ENCODE results near the gene TRIM28.

Gene TRIM28

GRCh38 chr19:58547323-58548312, 3.8 kb downstream of the TRIM28 start:
- no peak overlapping the region for H3K4me3 ChIP-seq (ENCODE audit: low read depth, low read length)
- no peak for TF ChIP-seq CTCF (IDR thresholded peaks at IDR 0.05; ENCODE audit: low read depth, low read length, missing control alignments)
- DNase-seq (ENCODE audit: low read depth) = no peak

GRCh38 chr19:58548859-58549663, 5.2 kb downstream of the TRIM28 start:
- H3K4me3 ChIP-seq (ENCODE audit: low read depth, low read length) = no peak overlapping the region
- TF ChIP-seq CTCF (IDR thresholded peaks at IDR 0.05; ENCODE audit: low read depth, low read length, missing control alignments) = no peak
- no peak for DNase-seq (ENCODE audit: low read depth)

- H3K4me3 ChIP-seq (ENCODE audit: low read depth, low read length) = no peak overlapping the region
- no peak for TF ChIP-seq CTCF (IDR thresholded peaks at IDR 0.05; ENCODE audit: low read depth, low read length, missing control alignments)
- DNase-seq (ENCODE audit: low read depth) = no peak
These were observed 5.9 kb downstream of the TRIM28 start for GRCh38 chr19:58549664-58550361.

GRCh38 chr19:58550362-58551122, 6.7 kb downstream of the TRIM28 start:
- DNase-seq (ENCODE audit: low read depth) = no peak
- no peak for TF ChIP-seq CTCF (IDR thresholded peaks at IDR 0.05; ENCODE audit: low read depth, low read length, missing control alignments)
- H3K4me3 ChIP-seq (ENCODE audit: low read depth, low read length) = no peak overlapping the region

- no peak overlapping the region for H3K4me3 ChIP-seq (ENCODE audit: low read depth, low read length)
- TF ChIP-seq CTCF (IDR thresholded peaks at IDR 0.05; ENCODE audit: low read depth, low read length, missing control alignments) = no peak
- DNase-seq (ENCODE audit: low read depth) = no peak
These were observed 7.2 kb downstream of the TRIM28 start for GRCh38 chr19:58551123-58551497.
